GM12872 (cell line): ENCODE data around the gene GCM1.

Experiments
- TF ChIP-seq, protein P1 (sequence below): IDR thresholded peaks from 3 replicates; pipeline ENCODE4 v1.5.1; 2011; ENCODE audit warnings: low read depth, mild to moderate bottlenecking, low read length, moderate library complexity; ENCODE audit not compliant: insufficient read depth

The GCM1 gene

DNA sequence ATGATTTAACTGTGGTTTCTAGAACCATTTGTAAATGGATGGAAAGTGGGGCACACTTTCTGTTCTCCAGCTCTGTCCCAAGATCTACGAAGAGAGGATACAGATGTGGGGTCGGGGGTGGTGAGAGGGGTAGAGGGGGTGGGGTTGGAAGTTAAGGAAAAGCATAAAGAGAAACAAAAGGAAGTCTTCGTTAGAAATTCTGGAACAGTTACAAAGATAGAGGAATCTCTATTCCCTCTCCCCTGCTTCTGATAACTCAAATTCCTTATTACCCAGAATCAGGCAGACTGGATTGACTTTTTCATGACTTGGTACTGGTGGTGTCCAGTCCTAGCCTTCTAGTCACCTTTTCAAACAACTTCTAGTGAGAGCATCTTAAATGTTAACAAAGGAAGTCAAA lies 4.9 kb downstream of the GCM1 start:
- TF ChIP-seq, protein P1, sequence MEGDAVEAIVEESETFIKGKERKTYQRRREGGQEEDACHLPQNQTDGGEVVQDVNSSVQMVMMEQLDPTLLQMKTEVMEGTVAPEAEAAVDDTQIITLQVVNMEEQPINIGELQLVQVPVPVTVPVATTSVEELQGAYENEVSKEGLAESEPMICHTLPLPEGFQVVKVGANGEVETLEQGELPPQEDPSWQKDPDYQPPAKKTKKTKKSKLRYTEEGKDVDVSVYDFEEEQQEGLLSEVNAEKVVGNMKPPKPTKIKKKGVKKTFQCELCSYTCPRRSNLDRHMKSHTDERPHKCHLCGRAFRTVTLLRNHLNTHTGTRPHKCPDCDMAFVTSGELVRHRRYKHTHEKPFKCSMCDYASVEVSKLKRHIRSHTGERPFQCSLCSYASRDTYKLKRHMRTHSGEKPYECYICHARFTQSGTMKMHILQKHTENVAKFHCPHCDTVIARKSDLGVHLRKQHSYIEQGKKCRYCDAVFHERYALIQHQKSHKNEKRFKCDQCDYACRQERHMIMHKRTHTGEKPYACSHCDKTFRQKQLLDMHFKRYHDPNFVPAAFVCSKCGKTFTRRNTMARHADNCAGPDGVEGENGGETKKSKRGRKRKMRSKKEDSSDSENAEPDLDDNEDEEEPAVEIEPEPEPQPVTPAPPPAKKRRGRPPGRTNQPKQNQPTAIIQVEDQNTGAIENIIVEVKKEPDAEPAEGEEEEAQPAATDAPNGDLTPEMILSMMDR: no peak

DNA sequence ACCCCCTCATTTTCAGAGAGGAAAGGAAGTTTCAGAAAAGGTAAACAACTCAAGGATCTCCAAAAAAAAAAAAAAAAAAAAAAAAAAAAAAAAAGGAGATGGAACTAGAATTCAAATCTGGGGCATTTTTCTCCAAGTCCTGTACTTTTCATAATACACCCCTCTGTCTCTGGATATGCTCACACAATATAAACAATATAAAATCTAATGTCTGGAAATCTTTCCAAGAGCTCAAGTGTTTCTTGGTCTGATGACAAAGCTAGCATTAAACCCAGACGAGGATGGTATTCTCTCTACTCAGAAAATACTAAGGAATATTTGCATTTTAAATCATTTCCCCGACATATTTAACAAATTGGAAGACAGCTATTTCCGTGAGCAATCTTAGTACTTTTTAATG lies 5.8 kb downstream of the GCM1 start:
- TF ChIP-seq, protein P1: no peak

DNA sequence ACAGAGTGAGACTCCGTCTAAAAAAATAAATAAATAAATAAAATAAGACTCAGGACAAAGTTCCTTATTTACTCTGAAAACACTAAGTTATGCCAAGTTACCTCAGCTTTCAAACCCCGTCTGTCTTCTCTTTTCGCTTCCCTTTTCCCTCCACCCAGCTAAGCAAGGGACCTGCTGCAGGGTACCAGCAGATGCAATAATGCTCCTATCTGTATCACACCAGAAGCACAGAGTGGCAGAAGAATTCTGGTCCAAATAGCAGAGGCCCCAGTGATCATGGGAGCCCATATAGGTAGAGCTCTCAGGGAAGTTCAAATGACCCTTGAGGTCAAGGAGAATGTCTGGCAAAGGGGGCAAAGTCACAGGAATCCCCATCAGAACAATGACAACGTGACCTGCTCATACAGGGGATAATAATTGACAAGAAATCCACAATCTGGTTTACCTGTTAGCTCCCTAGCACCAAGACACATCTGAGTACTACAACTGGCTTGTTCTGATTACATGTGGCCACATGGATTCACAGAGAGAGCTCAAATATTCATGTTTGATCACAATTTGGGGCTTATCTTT lies 8.7 kb downstream of the GCM1 start:
- TF ChIP-seq, protein P1: no peak

DNA sequence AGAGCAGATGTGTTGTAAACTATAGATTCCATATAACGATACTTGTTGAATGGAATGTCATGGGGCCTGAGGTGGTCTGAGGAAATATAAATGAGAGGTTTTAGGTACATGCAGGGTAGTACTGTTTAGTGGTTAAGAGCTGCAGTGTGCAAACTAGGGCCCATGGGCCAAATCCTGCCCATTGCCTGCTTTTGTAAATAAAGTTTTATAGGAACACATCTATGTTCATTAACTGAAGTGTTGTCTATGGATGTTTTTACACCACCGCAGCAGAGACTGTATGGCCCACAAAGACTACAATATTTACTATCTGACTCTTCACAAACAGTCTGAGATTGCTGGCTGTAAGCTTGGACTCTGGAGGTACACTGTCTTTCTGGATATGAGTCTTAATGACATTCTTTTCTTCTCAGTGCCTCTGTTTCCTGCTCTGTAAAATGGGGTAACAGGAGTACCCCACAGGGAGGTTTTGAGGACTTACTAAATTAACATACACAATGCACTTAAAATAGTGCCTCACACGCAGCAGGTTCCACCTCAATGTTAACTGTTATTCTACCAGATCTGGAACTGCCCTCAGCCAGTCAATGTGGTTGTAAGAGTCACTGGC lies 12.5 kb downstream of the GCM1 start:
- TF ChIP-seq, protein P1: no peak

DNA sequence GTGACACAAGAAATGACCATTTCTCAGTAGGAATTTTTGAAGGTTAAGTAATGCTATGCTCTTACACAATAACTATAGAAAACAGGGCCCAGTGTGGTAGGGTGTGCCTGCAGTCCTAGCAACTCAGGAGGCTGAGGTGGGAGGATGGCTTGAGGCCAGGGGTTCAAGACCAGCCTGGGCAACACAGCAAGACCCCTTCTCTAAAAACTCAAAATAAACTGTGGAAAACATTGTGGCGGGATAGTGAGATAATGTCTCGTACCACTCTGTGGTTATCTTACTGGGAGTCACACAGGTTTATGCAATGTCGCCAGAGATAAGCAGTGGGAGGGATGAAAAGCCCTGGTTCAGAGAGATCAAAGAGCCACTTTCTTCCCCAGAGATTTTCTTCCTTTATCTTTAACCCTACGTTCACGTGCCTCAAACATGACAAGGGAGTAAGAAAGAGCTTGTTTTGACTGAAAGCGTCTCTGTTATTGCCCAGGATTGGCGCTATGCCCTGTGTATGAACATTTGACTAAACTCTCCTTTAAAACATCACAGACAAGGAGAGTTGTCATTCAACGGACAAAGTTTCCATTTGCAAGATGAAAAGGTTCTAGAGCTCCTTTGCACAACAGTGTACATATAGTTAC lies 13.9 kb downstream of the GCM1 start:
- TF ChIP-seq, protein P1: no peak

DNA sequence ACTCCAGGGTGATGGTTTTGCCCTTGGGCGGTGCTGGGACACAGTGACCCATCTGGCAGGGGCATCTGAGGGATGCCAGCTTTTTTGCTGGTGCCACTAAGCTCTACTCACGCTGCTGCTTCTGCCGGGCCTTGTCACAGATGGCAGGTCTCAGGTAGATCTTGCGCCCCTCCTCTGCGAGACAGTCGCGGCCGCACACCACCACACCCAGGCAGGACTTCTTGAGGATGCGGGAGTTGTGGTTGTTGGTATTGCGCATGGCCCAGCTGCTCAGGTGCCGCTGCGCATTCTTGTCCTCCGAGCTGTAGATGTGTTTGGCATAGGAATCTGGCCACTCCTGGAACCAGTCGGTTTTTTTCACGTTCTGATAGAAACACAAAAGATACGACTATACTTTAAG lies 14.7 kb downstream of the GCM1 start:
- TF ChIP-seq, protein P1: no peak

DNA sequence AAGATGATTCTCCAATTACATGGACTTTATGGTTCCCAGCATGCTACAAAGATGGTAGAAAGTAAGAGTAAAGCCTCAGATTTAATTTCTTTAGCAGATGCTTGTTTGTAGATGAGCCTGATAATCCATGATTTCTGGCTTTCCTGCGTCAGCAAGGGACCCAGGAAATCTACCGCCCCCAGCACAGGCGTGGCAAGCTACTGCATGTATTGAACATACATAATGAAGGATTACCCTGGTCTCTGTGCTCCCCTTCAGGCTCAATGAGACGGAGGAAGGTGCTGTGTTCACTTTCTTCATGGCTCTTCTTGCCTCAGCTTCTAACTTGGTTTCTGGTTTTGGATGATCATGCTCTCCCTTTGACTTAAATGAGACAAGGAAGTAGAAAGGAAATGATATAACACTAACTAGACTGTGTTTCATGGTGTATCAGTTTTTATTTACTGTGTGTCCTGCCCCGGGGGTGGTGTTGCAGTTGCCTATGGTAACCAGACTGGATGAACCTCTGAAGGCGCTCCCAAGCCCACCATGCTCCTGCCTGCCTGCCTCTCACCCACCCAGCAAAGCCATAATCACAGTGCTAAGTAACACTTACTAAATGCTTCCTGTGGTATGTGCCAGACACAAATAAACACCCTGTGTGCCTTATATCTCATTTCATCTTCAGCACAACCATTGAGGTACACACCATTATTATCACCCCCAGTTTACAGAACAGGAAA lies 17.9 kb downstream of the GCM1 start:
- TF ChIP-seq, protein P1: no peak
